Measurements from ENCODE around the gene SIPA1.
A peak's percentile ranks its signal among the peaks of the same experiment; 100 is the strongest.

Gene SIPA1, protein sequence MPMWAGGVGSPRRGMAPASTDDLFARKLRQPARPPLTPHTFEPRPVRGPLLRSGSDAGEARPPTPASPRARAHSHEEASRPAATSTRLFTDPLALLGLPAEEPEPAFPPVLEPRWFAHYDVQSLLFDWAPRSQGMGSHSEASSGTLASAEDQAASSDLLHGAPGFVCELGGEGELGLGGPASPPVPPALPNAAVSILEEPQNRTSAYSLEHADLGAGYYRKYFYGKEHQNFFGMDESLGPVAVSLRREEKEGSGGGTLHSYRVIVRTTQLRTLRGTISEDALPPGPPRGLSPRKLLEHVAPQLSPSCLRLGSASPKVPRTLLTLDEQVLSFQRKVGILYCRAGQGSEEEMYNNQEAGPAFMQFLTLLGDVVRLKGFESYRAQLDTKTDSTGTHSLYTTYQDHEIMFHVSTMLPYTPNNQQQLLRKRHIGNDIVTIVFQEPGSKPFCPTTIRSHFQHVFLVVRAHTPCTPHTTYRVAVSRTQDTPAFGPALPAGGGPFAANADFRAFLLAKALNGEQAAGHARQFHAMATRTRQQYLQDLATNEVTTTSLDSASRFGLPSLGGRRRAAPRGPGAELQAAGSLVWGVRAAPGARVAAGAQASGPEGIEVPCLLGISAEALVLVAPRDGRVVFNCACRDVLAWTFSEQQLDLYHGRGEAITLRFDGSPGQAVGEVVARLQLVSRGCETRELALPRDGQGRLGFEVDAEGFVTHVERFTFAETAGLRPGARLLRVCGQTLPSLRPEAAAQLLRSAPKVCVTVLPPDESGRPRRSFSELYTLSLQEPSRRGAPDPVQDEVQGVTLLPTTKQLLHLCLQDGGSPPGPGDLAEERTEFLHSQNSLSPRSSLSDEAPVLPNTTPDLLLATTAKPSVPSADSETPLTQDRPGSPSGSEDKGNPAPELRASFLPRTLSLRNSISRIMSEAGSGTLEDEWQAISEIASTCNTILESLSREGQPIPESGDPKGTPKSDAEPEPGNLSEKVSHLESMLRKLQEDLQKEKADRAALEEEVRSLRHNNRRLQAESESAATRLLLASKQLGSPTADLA

DNA sequence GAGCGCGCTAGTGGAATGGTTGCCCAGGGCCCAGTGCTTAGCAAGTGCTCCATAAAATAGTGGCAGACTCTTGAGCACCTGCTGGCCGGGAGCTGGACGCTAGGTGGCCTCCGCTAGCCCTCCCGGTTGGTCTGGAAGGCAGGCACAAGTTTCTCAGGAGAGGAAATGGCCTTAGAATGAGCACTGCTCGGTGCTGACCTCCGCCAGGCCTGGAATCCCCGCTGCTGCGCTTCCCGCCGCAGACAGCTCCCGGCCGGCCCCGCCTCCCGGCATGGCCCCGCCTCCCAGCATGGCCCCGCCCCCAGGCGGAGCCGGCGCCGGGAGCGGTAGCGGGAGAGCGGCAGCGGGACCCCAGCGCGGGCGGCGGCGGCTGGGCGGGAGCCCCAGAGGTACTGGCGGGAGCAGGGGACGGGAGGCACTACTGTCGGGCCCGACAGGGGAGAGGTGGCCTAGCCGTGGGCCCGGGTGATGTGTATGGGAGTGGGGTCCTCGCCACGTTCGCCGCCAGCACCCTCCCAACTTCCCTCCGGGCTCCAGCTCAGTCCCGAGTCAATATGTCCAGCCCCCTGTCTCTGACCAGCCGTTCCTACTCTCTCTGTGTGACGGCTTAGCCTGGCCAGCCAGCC lies at the start of gene SIPA1:
Gene SIPA1, plus strand, starts transcription at position 308 of the 626 bp plus-strand sequence. CDS start 2,821 bp downstream, outside the sequence.
- Histone ChIP-seq H3K4me1 (ENCODE audit: control insufficient read depth, insufficient read depth, low read length) (peaks cover 20% of the 10 kb centered on the region), H3K9ac (ENCODE audit: low read length) (peak within 1 kb of the TSS; percentile 73), H3K27me3 (ENCODE audit: control insufficient read depth, insufficient read depth, low read length) (no peaks in the 10 kb centered on the region), H3K4me3 (ENCODE audit: low read depth, low read length) (peak within 1 kb of the TSS; percentile 82), H3K9me3 (ENCODE audit: control insufficient read depth, insufficient read depth, low read depth, low read length) (no peaks in the 10 kb centered on the region), H3K27ac (ENCODE audit: low read depth, low read length) (peak within 1 kb of the TSS; percentile 57; the same call in 1 of the 2 replicates), H3K36me3 (ENCODE audit: control insufficient read depth, insufficient read depth, low read length) (peaks cover 41% of the 10 kb centered on the region)

DNA sequence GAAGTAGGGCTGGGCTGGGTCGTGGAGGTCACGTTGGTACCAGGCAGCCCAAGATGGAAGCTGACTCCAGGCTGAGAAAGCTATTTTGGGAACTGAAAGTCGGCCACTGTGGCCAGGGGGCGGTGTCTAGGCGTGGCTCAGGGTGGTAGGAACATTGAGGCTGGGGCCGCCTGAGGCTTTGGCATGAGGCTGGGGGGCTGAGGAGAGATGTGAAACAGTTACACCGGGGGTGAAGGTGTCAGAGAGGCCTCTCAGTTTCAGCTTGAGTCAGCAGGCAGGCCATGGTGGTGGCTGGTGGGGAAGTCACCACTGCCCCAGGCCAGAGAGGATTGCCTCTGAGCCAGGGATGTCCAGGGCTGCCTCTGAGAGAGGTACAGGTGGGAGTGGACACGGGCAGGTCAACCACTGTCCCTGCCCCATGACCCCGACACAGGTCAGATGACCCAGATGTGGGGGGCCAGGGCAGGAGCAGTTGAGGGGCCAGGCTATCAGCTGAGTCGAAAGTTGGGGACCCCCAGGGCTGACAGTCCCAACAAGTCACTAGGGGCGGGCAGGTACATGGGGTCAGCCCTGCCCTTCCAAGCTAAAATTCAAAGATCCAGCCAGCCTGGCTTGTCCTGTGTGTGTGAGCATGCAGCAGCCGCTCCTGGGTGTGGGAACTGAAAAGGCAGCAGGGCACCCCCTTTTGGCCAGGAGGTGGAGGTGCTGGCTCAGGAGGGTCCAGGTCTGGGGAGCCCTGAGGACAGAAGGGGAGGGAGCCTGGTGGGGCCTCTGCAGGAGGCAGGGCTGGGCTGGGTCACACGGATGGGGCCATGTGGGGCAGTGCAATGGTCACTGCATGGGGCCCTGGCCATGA lies 49.5 kb upstream of the SIPA1 start:
- Histone ChIP-seq H3K9ac (ENCODE audit: low read length) (no peak overlapping the region), H3K4me3 (ENCODE audit: low read depth, low read length) (no peak overlapping the region), H3K4me1 (ENCODE audit: control insufficient read depth, insufficient read depth, low read length) (peaks cover 26% of the 10 kb centered on the region), H3K9me3 (ENCODE audit: control insufficient read depth, insufficient read depth, low read depth, low read length) (no peaks in the 10 kb centered on the region), H3K36me3 (ENCODE audit: control insufficient read depth, insufficient read depth, low read length) (no peaks in the 10 kb centered on the region), H3K27me3 (ENCODE audit: control insufficient read depth, insufficient read depth, low read length) (peaks cover 74% of the 10 kb centered on the region), H3K27ac (ENCODE audit: low read depth, low read length) (no peak overlapping the region)

DNA sequence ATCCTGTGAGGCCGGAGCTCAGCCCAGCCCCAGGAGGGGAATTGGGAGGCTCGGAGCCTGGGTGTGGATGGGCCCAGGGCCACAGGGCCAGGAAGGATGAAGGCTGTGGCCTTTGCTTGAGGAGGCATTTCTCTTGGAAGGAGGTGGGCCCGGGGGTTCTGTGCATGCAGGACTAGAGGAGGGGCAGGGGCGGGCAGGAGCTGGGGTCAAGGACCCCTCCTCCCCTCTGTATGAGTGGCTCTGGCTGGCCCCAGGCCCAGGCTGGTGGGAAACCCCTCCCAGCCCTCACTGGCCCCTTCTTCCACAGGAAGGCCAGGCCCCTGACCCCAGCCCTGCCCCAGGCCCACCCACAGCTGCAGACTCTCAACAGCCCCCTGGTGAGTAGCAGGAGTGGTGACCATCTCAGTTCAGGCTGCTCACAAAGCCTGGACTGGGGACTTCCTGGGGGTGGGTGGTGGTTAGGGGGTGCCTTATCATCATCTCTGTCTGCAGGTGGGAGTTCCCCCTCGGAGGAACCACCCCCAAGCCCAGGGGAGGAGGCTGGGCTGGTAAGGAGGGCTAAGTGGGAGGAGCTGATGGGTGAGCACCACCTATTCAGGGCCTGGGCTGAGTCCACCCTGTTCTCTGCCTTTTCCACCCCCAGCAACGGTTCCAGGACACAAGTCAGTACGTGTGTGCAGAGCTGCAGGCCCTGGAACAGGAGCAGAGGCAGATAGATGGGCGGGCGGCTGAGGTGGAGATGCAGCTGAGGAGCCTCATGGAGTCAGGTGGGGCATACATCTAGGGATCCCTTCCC lies 48.3 kb upstream of the SIPA1 start:
- peaks cover 32% of the 10 kb centered on the region for H3K4me1 ChIP-seq (ENCODE audit: control insufficient read depth, insufficient read depth, low read length)
- H3K27me3 ChIP-seq (ENCODE audit: control insufficient read depth, insufficient read depth, low read length) = peaks cover 71% of the 10 kb centered on the region
- no peak overlapping the region for H3K27ac ChIP-seq (ENCODE audit: low read depth, low read length)
- H3K9me3 ChIP-seq (ENCODE audit: control insufficient read depth, insufficient read depth, low read depth, low read length) = no peaks in the 10 kb centered on the region
- no peaks in the 10 kb centered on the region for H3K36me3 ChIP-seq (ENCODE audit: control insufficient read depth, insufficient read depth, low read length)
- H3K9ac ChIP-seq (ENCODE audit: low read length) = no peak overlapping the region
- H3K4me3 ChIP-seq (ENCODE audit: low read depth, low read length) = no peak overlapping the region

DNA sequence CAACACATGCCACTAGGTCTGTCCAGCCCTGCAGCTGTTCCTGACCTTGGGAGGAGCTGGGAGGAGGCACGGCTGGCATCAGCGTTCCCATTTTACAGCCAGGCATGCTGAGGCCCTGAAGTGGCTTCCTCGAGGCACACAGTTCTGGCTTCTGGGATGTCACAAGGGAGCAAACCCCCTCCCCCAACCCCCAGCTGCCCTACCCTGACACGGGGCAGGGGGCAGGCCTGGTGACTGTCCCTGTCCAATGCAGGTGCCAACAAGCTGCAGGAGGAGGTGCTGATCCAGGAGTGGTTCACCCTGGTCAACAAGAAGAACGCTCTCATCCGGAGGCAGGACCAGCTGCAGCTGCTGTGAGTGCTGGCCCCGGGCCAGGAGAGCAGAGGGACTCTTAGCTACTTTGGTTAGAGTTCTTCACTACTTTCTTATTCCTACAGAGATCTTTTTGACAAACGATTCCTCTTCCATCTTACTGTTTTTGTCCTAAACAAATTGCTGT lies 47.6 kb upstream of the SIPA1 start:
- H3K9me3 ChIP-seq (ENCODE audit: control insufficient read depth, insufficient read depth, low read depth, low read length) = no peaks in the 10 kb centered on the region
- no peak overlapping the region for H3K4me3 ChIP-seq (ENCODE audit: low read depth, low read length)
- no peak overlapping the region for H3K9ac ChIP-seq (ENCODE audit: low read length)
- no peak overlapping the region for H3K27ac ChIP-seq (ENCODE audit: low read depth, low read length)
- peaks cover 65% of the 10 kb centered on the region for H3K27me3 ChIP-seq (ENCODE audit: control insufficient read depth, insufficient read depth, low read length)
- H3K4me1 ChIP-seq (ENCODE audit: control insufficient read depth, insufficient read depth, low read length) = peaks cover 32% of the 10 kb centered on the region
- no peaks in the 10 kb centered on the region for H3K36me3 ChIP-seq (ENCODE audit: control insufficient read depth, insufficient read depth, low read length)

DNA sequence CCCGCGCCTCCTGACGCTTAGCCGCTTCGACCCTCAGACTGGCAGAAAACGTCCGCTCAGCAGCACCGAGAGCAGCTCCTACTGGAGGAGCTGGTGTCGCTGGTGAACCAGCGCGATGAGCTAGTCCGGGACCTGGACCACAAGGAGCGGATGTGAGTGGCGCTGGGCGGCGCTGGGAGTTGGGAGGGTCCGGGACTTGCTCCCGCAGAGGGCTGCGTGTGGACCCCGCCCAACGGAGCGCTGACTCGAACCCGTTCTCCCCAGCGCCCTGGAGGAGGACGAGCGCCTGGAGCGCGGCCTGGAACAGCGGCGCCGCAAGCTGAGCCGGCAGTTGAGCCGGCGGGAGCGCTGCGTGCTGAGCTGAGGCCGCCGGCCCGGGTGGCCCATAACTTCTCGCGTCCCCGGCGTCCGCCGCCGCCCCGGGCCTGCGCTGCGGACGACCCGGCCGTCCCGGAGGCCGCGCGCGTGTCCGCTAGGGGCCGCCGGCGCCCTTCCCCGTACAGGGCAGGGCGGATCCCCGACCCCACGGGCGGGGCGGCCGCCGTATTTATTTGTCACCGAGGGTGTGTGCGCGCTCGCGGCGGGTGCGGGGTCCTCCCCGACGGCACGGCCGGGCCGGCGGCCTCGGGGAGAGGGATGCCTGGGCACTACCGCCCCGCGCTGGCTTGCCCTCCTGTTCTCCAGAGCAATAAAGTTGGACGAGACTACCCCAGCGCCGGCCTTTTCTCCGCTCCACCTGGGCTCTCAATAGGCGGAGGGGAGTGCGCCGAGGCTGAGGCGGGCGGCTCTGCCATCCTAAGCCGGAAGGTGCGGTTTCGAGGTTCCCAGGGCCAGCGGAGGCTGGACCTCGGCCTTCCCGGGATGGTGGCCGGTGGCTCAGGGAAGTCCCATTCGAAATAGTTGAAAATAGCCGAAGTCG lies 45.7 kb upstream of the SIPA1 start:
- Histone ChIP-seq H3K36me3 (ENCODE audit: control insufficient read depth, insufficient read depth, low read length) (no peaks in the 10 kb centered on the region), H3K4me1 (ENCODE audit: control insufficient read depth, insufficient read depth, low read length) (peaks cover 32% of the 10 kb centered on the region), H3K4me3 (ENCODE audit: low read depth, low read length) (peak overlapping the region; percentile 72), H3K9ac (ENCODE audit: low read length) (peak overlapping the region; percentile 17), H3K27me3 (ENCODE audit: control insufficient read depth, insufficient read depth, low read length) (peaks cover 50% of the 10 kb centered on the region), H3K9me3 (ENCODE audit: control insufficient read depth, insufficient read depth, low read depth, low read length) (no peaks in the 10 kb centered on the region), H3K27ac (ENCODE audit: low read depth, low read length) (no peak overlapping the region)

DNA sequence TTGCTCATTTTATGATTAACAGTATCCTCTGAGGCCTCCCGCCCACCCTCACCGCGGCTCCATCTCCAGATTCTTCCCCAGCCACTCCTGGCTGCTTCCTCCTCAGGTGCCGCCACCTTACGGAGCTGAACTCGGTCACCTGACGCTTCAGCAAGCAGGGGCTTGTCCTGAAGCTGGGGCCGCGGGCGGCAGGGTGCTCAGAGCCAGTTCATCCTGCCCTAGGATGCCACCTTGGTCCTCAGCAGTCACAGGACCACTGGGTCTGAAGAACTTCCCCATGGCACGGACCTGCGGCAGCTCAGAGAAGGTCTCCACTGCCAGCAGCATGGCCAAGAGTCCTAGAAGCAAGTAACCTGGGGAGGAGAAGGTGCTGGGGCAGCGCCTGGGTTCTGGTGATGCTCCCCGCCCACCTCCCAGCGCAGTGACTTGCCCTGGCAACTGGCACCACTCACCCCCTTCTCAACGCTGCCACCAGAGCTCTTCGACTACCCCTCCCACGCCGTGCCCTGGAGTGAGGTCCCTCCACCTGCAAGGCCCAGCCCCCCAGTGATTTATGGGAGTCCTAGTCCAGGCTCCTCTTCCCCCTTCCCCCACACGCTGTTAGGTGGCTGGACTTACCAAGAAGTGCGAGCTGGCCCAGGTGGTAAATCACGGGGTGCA lies 44.9 kb upstream of the SIPA1 start:
- Histone ChIP-seq H3K4me3 (ENCODE audit: low read depth, low read length) (peak overlapping the region; percentile 72), H3K9ac (ENCODE audit: low read length) (no peak overlapping the region), H3K9me3 (ENCODE audit: control insufficient read depth, insufficient read depth, low read depth, low read length) (no peaks in the 10 kb centered on the region), H3K27me3 (ENCODE audit: control insufficient read depth, insufficient read depth, low read length) (peaks cover 44% of the 10 kb centered on the region), H3K4me1 (ENCODE audit: control insufficient read depth, insufficient read depth, low read length) (peaks cover 26% of the 10 kb centered on the region), H3K27ac (ENCODE audit: low read depth, low read length) (no peak overlapping the region), H3K36me3 (ENCODE audit: control insufficient read depth, insufficient read depth, low read length) (peaks cover 7% of the 10 kb centered on the region)

DNA sequence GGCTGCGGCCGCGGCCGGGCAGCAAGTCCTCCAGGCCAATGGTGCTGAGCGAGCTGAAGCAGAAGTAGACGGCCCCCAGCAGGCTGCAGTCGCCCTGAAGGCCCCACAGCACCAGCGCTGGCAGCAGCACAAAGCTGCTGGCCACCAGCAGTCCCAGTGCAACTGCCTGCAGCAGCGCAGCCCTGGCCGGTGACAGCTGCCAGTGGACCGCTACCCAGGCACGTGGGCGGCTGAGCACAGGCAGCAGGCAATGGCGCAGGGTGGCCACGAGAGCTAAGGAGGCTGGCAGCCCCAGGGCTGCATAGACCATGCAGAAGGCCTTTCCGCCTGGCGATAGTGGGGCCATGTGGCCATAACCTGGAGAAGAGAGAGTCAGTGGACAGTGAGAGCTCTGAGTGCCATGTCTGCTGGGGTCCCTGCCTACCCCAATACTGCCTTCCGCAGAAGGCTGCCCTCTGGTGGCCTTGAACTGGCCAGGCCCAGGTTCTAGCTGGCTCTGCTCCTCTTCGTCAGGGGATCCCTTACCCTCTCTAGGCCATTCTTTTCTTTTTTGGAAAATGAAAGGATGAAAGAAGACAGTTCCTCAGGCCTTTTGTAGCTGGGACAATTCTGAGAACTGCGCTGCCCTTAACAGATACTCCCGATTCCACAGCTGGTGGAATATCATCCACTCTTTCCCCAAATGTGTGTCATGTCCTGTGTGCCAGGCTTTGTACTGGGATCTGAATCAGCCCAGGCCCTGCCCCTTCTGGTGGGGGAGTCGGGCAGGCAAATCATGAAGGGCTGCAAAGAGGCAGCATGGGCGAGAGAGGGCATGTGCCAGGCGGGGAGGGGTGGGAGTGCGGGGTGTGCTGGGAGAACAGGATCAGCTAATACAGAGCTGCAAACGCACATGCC lies 44.1 kb upstream of the SIPA1 start:
- Histone ChIP-seq H3K36me3 (ENCODE audit: control insufficient read depth, insufficient read depth, low read length) (peaks cover 15% of the 10 kb centered on the region), H3K4me3 (ENCODE audit: low read depth, low read length) (no peak overlapping the region), H3K27me3 (ENCODE audit: control insufficient read depth, insufficient read depth, low read length) (peaks cover 44% of the 10 kb centered on the region)

DNA sequence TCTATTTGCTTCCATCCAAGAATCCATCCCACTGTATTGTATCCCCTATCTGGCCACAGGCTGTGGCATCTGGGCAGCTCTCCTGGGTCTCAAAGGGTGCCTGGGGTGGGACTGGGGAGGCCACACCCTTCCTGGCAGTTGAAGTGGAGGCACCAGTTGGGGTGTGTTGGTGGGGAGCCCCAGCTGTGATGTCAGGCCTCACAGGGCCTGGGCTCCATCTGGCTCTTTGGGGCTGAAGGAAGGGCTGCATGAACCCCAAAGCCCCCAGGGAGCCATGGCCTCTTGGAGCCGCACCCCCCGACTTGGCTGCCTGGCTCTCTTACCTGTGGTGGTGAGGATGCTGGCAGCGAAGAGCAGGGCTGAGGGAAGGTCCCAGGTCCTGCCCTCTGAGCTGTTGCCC lies 42.8 kb upstream of the SIPA1 start:
- Histone ChIP-seq H3K27ac (ENCODE audit: low read depth, low read length) (no peak overlapping the region), H3K4me1 (ENCODE audit: control insufficient read depth, insufficient read depth, low read length) (peaks cover 20% of the 10 kb centered on the region), H3K27me3 (ENCODE audit: control insufficient read depth, insufficient read depth, low read length) (peaks cover 40% of the 10 kb centered on the region), H3K9ac (ENCODE audit: low read length) (no peak overlapping the region), H3K9me3 (ENCODE audit: control insufficient read depth, insufficient read depth, low read depth, low read length) (no peaks in the 10 kb centered on the region), H3K36me3 (ENCODE audit: control insufficient read depth, insufficient read depth, low read length) (peaks cover 19% of the 10 kb centered on the region), H3K4me3 (ENCODE audit: low read depth, low read length) (no peak overlapping the region)

More for the DNA sequence above, 44.1 kb upstream of the SIPA1 start:
- peaks cover 20% of the 10 kb centered on the region for H3K4me1 ChIP-seq (ENCODE audit: control insufficient read depth, insufficient read depth, low read length)
- no peak overlapping the region for H3K27ac ChIP-seq (ENCODE audit: low read depth, low read length)
- H3K9ac ChIP-seq (ENCODE audit: low read length) = no peak overlapping the region
- no peaks in the 10 kb centered on the region for H3K9me3 ChIP-seq (ENCODE audit: control insufficient read depth, insufficient read depth, low read depth, low read length)

All from HUES6 (cell line).